PC-3 (cell line): ENCODE data around the gene PRPF6. TPM values are rescaled to one million over a fixed set of nuclear protein-coding genes. Genes with fewer than 3 reads are reported as not detected.
A peak's percentile ranks its signal among the peaks of the same experiment; 100 is the strongest.

Experiments
- ATAC-seq: fragments of 200-7000 bp; cut with Tn5 transposase; 2 replicates; pipeline ENCODE4 v1.9.1; 2020; ENCODE audit warnings: mild to moderate bottlenecking, moderate library complexity
- BruUV-seq: library from RNA; stranded (reverse); fragments of 400-500 nt; replicated peaks from 2 replicates; lab custom pipeline; 2021; lab: Mats Ljungman, UMichigan
- CTCF ChIA-PET: fragments of 300-600 bp; sonication (Branson Sonifier 250); formaldehyde crosslinking; loops from one replicate; lab custom pipeline; 2022; ENCODE audit warnings: antibody characterized with exemption; lab: Charles Lee
- POLR2A ChIA-PET: fragments of 300-600 bp; sonication (Branson Sonifier 250); formaldehyde crosslinking; loops from one replicate; lab custom pipeline; 2022; ENCODE audit warnings: antibody characterized with exemption; ENCODE audit not compliant: unreplicated experiment; lab: Charles Lee
- DNase-seq: peaks from one replicate; pipeline ENCODE4 v3.0.0-alpha.2; 2015
- H2AFZ ChIP-seq: fragments of 300-600 bp; sonication (generic); 2 replicates; pipeline ENCODE4 v1.6.0; 2016; ENCODE audit warnings: antibody characterized with exemption, low read length
- H3F3A ChIP-seq: fragments of 300-600 bp; sonication (generic); one replicate; pipeline ENCODE4 v1.6.0; 2017; ENCODE audit warnings: antibody characterized with exemption, low read length, control low read depth, mild to moderate bottlenecking; ENCODE audit not compliant: unreplicated experiment
- H3K27ac ChIP-seq: fragments of 300-600 bp; sonication (generic); 2 replicates; pipeline ENCODE4 v1.5.1; 2016; ENCODE audit warnings: mild to moderate bottlenecking, low read length
- H3K27me3 ChIP-seq: fragments of 300-600 bp; sonication (generic); 2 replicates; pipeline ENCODE4 v1.6.1; 2016; ENCODE audit warnings: low read length, mixed read lengths
- H3K36me3 ChIP-seq: fragments of 300-600 bp; sonication (generic); 2 replicates; pipeline ENCODE4 v1.6.1; 2016; ENCODE audit warnings: low read depth, mixed run types, low read length, mixed read lengths
- H3K4me1 ChIP-seq: fragments of 300-600 bp; sonication (generic); 2 replicates; pipeline ENCODE4 v1.5.1; 2016; ENCODE audit warnings: low read length; ENCODE audit not compliant: insufficient read depth
- H3K4me2 ChIP-seq: fragments of 300-600 bp; sonication (generic); 2 replicates; pipeline ENCODE4 v1.6.0; 2016; ENCODE audit warnings: low read length
- H3K4me3 ChIP-seq: fragments of 300-600 bp; sonication (generic); 2 replicates; pipeline ENCODE4 v1.5.1; 2016; ENCODE audit warnings: mild to moderate bottlenecking, low read length, mixed read lengths
- H3K79me2 ChIP-seq: fragments of 300-600 bp; sonication (generic); 2 replicates; pipeline ENCODE4 v1.6.1; 2017; ENCODE audit warnings: low read length, mixed read lengths
- H3K9ac ChIP-seq: fragments of 300-600 bp; sonication (generic); 2 replicates; pipeline ENCODE4 v1.6.0; 2016; ENCODE audit warnings: mild to moderate bottlenecking, low read length
- H3K9me2 ChIP-seq: fragments of 300-600 bp; sonication (generic); replicated peaks from 2 replicates; pipeline ENCODE4 v1.6.1; 2016; ENCODE audit warnings: mixed run types, low read length, mixed read lengths
- H3K9me3 ChIP-seq: fragments of 300-600 bp; sonication (generic); 2 replicates; pipeline ENCODE4 v1.6.1; 2016; ENCODE audit warnings: low read length, mixed read lengths
- H4K20me1 ChIP-seq: fragments of 300-600 bp; sonication (generic); 2 replicates; pipeline ENCODE4 v1.6.1; 2016; ENCODE audit warnings: low read length, mixed read lengths
- EZH2 ChIP-seq: fragments of 300-600 bp; sonication (generic); IDR thresholded peaks from one replicate; pipeline ENCODE4 v1.6.1; 2017; ENCODE audit warnings: antibody characterized with exemption, mild to moderate bottlenecking, low read length; ENCODE audit not compliant: unreplicated experiment
- EZH2phosphoT487 ChIP-seq: fragments of 300-600 bp; sonication (generic); IDR thresholded peaks from 2 replicates; pipeline ENCODE4 v1.6.1; 2018; ENCODE audit warnings: mild to moderate bottlenecking, antibody characterized with exemption, low read length, borderline replicate concordance
- intact Hi-C: fragments of 100-400 bp; cut with micrococcal nuclease; formaldehyde crosslinking; loops from 2 replicates; pipeline ENCODE4 v1.9.0; 2023
- total RNA-seq: library from RNA; depleted of rRNA; stranded (reverse); fragments of >200 nt; gene quantifications from 2 replicates; pipeline ENCODE4 v1.2.3, GENCODE V29; 2014
- TF ChIP-seq, protein P1 (sequence below): fragments of 300-600 bp; sonication (generic); conservative IDR thresholded peaks from 2 replicates; pipeline ENCODE4 v1.5.1; 2017; ENCODE audit warnings: antibody characterized with exemption, low read depth, mild to moderate bottlenecking, low read length

The PRPF6 gene
- total RNA-seq, 1 experiment from 2014 or later: 67.1 TPM

DNA sequence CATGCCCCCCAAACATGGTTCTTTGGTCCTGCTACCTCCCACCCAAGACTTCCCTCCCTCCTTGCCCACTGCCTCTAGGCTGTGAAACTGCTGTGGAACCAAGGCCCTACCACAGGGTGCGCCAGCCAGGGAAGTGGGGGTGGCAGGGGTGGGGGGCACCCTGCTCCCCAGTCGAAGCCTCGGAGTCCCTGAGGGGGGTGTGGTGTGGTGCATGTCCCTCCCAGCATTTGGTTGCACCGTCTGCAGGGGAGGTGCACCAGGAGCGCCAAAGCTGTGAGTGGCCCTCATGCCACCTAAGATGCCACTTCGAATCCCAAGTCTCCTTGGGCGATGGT lies 96.6 kb downstream of the PRPF6 start:
- no peak overlapping the region for H3K4me3 ChIP-seq
- CTCF ChIA-PET: no interaction called here
- H3K4me2 ChIP-seq: no peak overlapping the region
- no peaks in the 10 kb centered on the region for H3K9me3 ChIP-seq
- H3K27ac ChIP-seq: no peak overlapping the region
- H3K9me2 ChIP-seq: no peaks in the 10 kb centered on the region
- no peaks in the 10 kb centered on the region for H3K27me3 ChIP-seq
- intact Hi-C loops: no loop called here
- no peak for TF ChIP-seq EZH2
- no peaks in the 10 kb centered on the region for H3K36me3 ChIP-seq
- DNase-seq: no peak
- H3F3A ChIP-seq: no peaks in the 10 kb centered on the region
- no TSS peak for BruUV-seq
- POLR2A ChIA-PET: no interaction called here
- H3K79me2 ChIP-seq: peaks cover 19% of the 10 kb centered on the region
- no peak overlapping the region for H2AFZ ChIP-seq
- ATAC-seq: no peak
- no peak overlapping the region for H3K9ac ChIP-seq
- H3K4me1 ChIP-seq: peaks cover 13% of the 10 kb centered on the region
- no peaks in the 10 kb centered on the region for H4K20me1 ChIP-seq

DNA sequence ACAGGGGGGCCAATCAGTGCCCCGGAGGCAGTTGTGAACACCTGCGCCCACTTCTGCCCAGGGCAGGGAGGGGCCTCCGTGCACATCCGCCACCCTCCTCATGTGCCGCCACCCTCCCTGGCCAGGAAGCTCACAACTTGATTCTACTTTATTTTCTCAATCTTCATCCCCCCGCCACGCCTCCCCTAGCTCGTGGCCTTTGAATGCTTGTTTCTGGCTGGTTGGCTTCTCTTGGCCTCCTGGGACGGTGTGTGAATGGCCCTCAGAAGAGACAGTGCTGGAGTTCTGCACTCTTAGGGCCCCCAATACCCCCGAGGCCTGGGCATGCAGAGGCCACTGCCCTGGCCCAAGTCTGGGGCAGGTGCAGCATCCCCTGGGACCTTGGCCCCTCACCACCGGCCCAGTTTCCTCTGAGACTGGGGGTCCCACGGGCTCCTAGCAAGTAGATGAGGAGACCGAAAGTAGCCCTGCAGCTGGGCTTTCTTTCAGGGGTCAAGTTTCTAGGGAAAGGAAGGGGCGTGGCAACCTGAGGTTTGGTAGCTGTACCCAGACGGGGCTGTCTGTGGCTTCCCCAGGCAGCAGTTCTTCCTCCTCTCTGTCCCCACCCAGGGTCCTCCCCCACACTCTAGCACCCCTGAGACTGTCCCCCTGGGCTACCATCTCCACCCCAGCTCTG lies 97.1 kb downstream of the PRPF6 start:
- Histone ChIP-seq H2AFZ (no peak overlapping the region), H3F3A (no peaks in the 10 kb centered on the region), H3K4me1 (peaks cover 16% of the 10 kb centered on the region), H3K9me2 (no peaks in the 10 kb centered on the region), H3K27me3 (no peaks in the 10 kb centered on the region), H3K27ac (no peak overlapping the region), H4K20me1 (no peaks in the 10 kb centered on the region), H3K79me2 (peaks cover 19% of the 10 kb centered on the region), H3K4me3 (peak overlapping the region; percentile 97), H3K36me3 (no peaks in the 10 kb centered on the region), H3K9ac (no peak overlapping the region), H3K4me2 (peak overlapping the region; percentile 100), H3K9me3 (no peaks in the 10 kb centered on the region)
- POLR2A ChIA-PET: no interaction called here
- TF ChIP-seq, protein P1, sequence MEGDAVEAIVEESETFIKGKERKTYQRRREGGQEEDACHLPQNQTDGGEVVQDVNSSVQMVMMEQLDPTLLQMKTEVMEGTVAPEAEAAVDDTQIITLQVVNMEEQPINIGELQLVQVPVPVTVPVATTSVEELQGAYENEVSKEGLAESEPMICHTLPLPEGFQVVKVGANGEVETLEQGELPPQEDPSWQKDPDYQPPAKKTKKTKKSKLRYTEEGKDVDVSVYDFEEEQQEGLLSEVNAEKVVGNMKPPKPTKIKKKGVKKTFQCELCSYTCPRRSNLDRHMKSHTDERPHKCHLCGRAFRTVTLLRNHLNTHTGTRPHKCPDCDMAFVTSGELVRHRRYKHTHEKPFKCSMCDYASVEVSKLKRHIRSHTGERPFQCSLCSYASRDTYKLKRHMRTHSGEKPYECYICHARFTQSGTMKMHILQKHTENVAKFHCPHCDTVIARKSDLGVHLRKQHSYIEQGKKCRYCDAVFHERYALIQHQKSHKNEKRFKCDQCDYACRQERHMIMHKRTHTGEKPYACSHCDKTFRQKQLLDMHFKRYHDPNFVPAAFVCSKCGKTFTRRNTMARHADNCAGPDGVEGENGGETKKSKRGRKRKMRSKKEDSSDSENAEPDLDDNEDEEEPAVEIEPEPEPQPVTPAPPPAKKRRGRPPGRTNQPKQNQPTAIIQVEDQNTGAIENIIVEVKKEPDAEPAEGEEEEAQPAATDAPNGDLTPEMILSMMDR: no peak
- no peak for TF ChIP-seq EZH2
- no peak for TF ChIP-seq EZH2phosphoT487
- DNase-seq (no peak), ATAC-seq (no peak)
- BruUV-seq: no TSS peak
- intact Hi-C loops: no loop called here
- CTCF ChIA-PET: no interaction called here

DNA sequence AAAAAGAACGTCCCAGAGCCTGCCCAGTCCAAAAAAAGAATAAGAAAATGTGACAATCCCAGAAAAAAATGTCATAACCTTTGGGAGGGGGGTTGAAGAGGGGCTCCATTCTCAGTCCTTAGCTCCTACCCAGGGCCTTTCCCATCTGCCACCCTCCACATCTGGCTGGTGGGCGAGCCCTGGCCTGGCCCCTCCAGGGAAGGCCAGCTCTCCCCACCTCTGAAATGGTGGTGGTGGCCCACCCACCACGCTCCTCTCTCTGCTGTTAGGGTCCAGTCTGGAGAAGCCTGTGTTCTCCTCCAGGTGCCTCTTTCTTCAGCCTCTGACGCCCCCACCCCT lies 98.0 kb downstream of the PRPF6 start:
- H3K27ac ChIP-seq: no peak overlapping the region
- DNase-seq (no peak), ATAC-seq (no peak)
- TF ChIP-seq EZH2 (no peak), EZH2phosphoT487 (no peak)
- TF ChIP-seq, protein P1: no peak
- intact Hi-C loops: no loop called here
- H3K4me3 ChIP-seq: peak overlapping the region; percentile 97
- peak overlapping the region; percentile 100 for H3K4me2 ChIP-seq
- H3K9me2 ChIP-seq: no peaks in the 10 kb centered on the region
- BruUV-seq: TSS peak; percentile 53
- no peaks in the 10 kb centered on the region for H3K36me3 ChIP-seq
- H4K20me1 ChIP-seq: no peaks in the 10 kb centered on the region
- no peaks in the 10 kb centered on the region for H3F3A ChIP-seq
- peaks cover 19% of the 10 kb centered on the region for H3K4me1 ChIP-seq
- ChIA-PET POLR2A (interaction anchor here (0.6 kb wide), 1 partner anchor 516 kb away, joined by 5 read pairs; no protein-coding TSS in a partner anchor), CTCF (no interaction called here)
- no peaks in the 10 kb centered on the region for H3K9me3 ChIP-seq
- peak overlapping the region; percentile 90 for H3K9ac ChIP-seq
- H3K79me2 ChIP-seq: peaks cover 19% of the 10 kb centered on the region
- no peaks in the 10 kb centered on the region for H3K27me3 ChIP-seq
- peak overlapping the region; percentile 91 for H2AFZ ChIP-seq
